ENCODE measurements around the gene APOL1. TPM values are rescaled to one million over a fixed set of nuclear protein-coding genes. Genes with fewer than 3 reads are reported as not detected.

APOL1 gene
- total RNA-seq, 1 donor from 2014 or later, result 1.7 TPM

DNA sequence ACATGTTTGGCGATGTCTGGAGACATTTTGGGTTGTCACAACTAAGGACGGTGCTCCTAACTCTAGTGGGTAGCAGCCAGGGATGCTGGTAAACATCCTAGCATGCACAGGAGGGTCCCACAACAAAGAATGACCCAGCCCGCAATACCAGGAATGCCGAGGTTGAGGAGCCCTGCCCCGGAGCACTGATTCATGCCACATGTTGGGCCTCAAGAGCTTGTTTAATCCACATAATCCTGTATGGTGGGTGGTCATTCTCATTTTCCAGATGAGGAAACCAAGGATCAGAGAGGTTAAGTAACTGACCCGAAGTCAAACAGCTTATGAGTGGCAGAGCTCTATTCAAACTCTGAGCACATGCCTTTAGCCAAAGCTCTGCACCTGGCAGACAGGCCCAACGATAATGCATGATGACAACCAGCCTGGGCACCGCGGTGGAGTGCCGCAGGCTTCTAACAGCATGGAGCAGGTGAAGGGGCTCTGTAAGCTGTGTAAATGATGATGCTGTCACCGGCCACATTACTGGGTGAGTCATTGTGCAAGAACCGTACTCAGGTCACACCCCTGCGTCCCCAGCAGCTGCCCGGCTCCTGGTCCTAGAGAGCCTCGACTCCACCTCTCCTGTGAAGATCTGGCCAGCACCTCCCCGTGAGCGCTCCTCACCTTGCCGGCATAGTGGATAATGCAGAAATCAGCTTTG lies 58.6 kb downstream of the APOL1 start:
- Mint-ChIP-seq H3K9me3 (no peaks in the 10 kb centered on the region), H3K27ac (no peak overlapping the region), H3K36me3 (peaks cover 29% of the 10 kb centered on the region), H3K27me3 (ENCODE audit: low read depth) (no peaks in the 10 kb centered on the region), H3K4me3 (no peak overlapping the region), H3K4me1 (no peaks in the 10 kb centered on the region)
- DNase-seq (ENCODE audit: low spot score in 2 of 2, unreplicated experiment in 2 of 2), result no peak
- TF ChIP-seq, protein P1, sequence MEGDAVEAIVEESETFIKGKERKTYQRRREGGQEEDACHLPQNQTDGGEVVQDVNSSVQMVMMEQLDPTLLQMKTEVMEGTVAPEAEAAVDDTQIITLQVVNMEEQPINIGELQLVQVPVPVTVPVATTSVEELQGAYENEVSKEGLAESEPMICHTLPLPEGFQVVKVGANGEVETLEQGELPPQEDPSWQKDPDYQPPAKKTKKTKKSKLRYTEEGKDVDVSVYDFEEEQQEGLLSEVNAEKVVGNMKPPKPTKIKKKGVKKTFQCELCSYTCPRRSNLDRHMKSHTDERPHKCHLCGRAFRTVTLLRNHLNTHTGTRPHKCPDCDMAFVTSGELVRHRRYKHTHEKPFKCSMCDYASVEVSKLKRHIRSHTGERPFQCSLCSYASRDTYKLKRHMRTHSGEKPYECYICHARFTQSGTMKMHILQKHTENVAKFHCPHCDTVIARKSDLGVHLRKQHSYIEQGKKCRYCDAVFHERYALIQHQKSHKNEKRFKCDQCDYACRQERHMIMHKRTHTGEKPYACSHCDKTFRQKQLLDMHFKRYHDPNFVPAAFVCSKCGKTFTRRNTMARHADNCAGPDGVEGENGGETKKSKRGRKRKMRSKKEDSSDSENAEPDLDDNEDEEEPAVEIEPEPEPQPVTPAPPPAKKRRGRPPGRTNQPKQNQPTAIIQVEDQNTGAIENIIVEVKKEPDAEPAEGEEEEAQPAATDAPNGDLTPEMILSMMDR (IDR thresholded peaks at IDR 0.05; ENCODE audit: unreplicated experiment), result no peak

DNA sequence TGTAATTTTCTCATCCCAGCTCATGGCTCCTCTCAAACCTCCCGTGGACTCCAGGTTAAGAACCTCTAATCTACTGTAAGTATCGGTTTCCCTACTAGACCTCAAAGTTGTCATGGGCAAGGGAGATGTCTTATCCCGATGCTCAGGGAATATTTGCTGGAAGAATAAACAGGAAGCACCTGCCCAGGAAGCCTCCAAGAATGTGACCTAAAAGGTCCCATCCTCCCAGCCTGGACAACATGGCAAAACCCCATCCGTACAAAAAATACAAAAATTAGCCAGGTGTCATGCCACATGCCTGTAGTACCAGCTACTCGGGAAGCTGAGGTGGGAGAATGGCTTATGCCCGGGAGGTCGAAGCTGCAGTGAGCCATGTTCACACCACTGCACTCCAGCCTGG lies 62.4 kb downstream of the APOL1 start:
- no peaks in the 10 kb centered on the region for H3K9me3 Mint-ChIP-seq
- TF ChIP-seq, protein P1 (IDR thresholded peaks at IDR 0.05; ENCODE audit: unreplicated experiment), result no peak
- DNase-seq (ENCODE audit: low spot score in 2 of 2, unreplicated experiment in 2 of 2), result no peak
- no peak overlapping the region for H3K4me3 Mint-ChIP-seq
- no peaks in the 10 kb centered on the region for H3K27me3 Mint-ChIP-seq (ENCODE audit: low read depth)
- no peaks in the 10 kb centered on the region for H3K4me1 Mint-ChIP-seq
- peaks cover 46% of the 10 kb centered on the region for H3K36me3 Mint-ChIP-seq
- no peak overlapping the region for H3K27ac Mint-ChIP-seq

DNA sequence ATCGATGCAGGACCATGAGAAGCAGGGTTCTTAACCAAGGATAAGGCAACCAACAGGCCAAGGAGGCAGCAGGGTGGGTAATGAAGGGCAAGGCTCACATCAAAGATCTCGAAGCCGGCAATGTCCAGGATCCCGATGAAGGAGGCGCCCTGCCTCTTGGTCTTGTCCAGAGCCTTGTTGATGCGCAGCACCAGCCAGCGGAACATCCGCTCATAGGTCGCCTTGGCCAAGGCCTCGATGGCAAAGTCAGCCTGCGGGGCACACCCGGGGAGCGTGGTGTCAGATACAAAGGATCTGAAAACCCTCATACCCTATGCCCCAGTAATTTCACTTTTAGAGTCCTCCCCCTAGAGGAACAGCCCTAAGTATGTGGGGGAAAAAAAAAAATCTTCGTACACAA lies 63.5 kb downstream of the APOL1 start:
- Mint-ChIP-seq H3K36me3 (peaks cover 50% of the 10 kb centered on the region), H3K27ac (no peak overlapping the region), H3K9me3 (no peaks in the 10 kb centered on the region), H3K27me3 (ENCODE audit: low read depth) (no peaks in the 10 kb centered on the region), H3K4me3 (no peak overlapping the region), H3K4me1 (no peaks in the 10 kb centered on the region)
- DNase-seq (ENCODE audit: low spot score in 2 of 2, unreplicated experiment in 2 of 2), result no peak
- TF ChIP-seq, protein P1 (IDR thresholded peaks at IDR 0.05; ENCODE audit: unreplicated experiment), result no peak

Small RNA genes lying within 50 kb of the gene (microRNA-seq; reads per million reads assigned to microRNA genes)
- 1.2 reads per million for gene MIR6819

Other genes with a start within 250 kb of the APOL1 start
- gene RBFOX2, start 224.3 kb upstream of the APOL1 start, total RNA-seq, result 209 to 212 TPM (median 210 TPM) in 3 replicates
- gene APOL3, start 92.4 kb upstream of the APOL1 start, total RNA-seq, result 1.3 to 2.2 TPM (median 1.8 TPM) in 3 replicates
- 15.0 to 16.4 TPM (median 15.9 TPM) in 3 replicates for gene APOL4, start 51.3 kb upstream of the APOL1 start, total RNA-seq
- gene APOL2, start 13.6 kb upstream of the APOL1 start, total RNA-seq, result 55.5 to 59.4 TPM (median 56.1 TPM) in 3 replicates
- gene MYH9, start 134.8 kb downstream of the APOL1 start, total RNA-seq, result 321 to 346 TPM (median 341 TPM) in 3 replicates
- gene TXN2, start 228.5 kb downstream of the APOL1 start, total RNA-seq, result 54.9 to 64.1 TPM (median 59.1 TPM) in 3 replicates